GM21723 (cell line): ENCODE measurements around the gene HDHD5.
"Not testable (repeated sequence)": the region's sequence is repeated elsewhere in the genome, so short reads cannot be mapped to it uniquely, and the experiment has no call there.

ENCODE experiments used
- ATAC-seq: cut with Tn5 transposase; IDR thresholded peaks from one replicate; pipeline ENCODE4 v1.9.1; 2021; ENCODE audit warnings: mild to moderate bottlenecking, moderate library complexity; ENCODE audit not compliant: unreplicated experiment

Gene HDHD5

GRCh38 chr22:17157714-17158113, 1.4 kb downstream of the HDHD5 start:
- no peak for ATAC-seq

- ATAC-seq = no peak
Measured at GRCh38 chr22:17155941-17156340, 3.1 kb downstream of the HDHD5 start.

- ATAC-seq = no peak
Measured at GRCh38 chr22:17152971-17153370, 6.1 kb downstream of the HDHD5 start.

GRCh38 chr22:17152340-17152739, 6.7 kb downstream of the HDHD5 start:
- ATAC-seq = no peak

- ATAC-seq = no peak
Measured at GRCh38 chr22:17149076-17149815, 9.8 kb downstream of the HDHD5 start.

GRCh38 chr22:17147458-17147857, 11.6 kb downstream of the HDHD5 start:
- not testable (repeated sequence) for ATAC-seq

GRCh38 chr22:17145021-17145680, 13.9 kb downstream of the HDHD5 start:
- ATAC-seq = no peak

GRCh38 chr22:17143826-17144225, 15.3 kb downstream of the HDHD5 start:
- no peak for ATAC-seq

GRCh38 chr22:17143101-17143500, 16.0 kb downstream of the HDHD5 start:
- ATAC-seq = no peak

GRCh38 chr22:17140826-17141766, 18.0 kb downstream of the HDHD5 start:
- ATAC-seq = no peak

- no peak for ATAC-seq
Measured at GRCh38 chr22:17140022-17140421, 19.1 kb downstream of the HDHD5 start.

- no peak for ATAC-seq
Measured at GRCh38 chr22:17138513-17138912, 20.6 kb downstream of the HDHD5 start.

GRCh38 chr22:17137861-17138425, 21.1 kb downstream of the HDHD5 start:
- ATAC-seq = no peak

GRCh38 chr22:17137170-17137569, 21.9 kb downstream of the HDHD5 start:
- no peak for ATAC-seq

GRCh38 chr22:17135153-17135760, 23.8 kb downstream of the HDHD5 start:
- ATAC-seq = no peak

GRCh38 chr22:17133137-17133536, 25.9 kb downstream of the HDHD5 start:
- no peak for ATAC-seq

- ATAC-seq = no peak
Measured at GRCh38 chr22:17132112-17132511, 27.0 kb downstream of the HDHD5 start.

- ATAC-seq = no peak
Measured at GRCh38 chr22:17131686-17132085, 27.4 kb downstream of the HDHD5 start.

GRCh38 chr22:17130199-17130598, 28.9 kb downstream of the HDHD5 start:
- ATAC-seq = no peak
